GM18868 (cell line): ENCODE measurements around the gene PCSK9.
A peak's percentile ranks its signal among the peaks of the same experiment; 100 is the strongest.
"Not testable (repeated sequence)": the region's sequence is repeated elsewhere in the genome, so short reads cannot be mapped to it uniquely, and the experiment has no call there.

Experiments used
- ATAC-seq: cut with Tn5 transposase; IDR thresholded peaks from one replicate; pipeline ENCODE4 v1.9.1; 2021; ENCODE audit warnings: mild to moderate bottlenecking, moderate library complexity; ENCODE audit not compliant: unreplicated experiment

Gene PCSK9

DNA sequence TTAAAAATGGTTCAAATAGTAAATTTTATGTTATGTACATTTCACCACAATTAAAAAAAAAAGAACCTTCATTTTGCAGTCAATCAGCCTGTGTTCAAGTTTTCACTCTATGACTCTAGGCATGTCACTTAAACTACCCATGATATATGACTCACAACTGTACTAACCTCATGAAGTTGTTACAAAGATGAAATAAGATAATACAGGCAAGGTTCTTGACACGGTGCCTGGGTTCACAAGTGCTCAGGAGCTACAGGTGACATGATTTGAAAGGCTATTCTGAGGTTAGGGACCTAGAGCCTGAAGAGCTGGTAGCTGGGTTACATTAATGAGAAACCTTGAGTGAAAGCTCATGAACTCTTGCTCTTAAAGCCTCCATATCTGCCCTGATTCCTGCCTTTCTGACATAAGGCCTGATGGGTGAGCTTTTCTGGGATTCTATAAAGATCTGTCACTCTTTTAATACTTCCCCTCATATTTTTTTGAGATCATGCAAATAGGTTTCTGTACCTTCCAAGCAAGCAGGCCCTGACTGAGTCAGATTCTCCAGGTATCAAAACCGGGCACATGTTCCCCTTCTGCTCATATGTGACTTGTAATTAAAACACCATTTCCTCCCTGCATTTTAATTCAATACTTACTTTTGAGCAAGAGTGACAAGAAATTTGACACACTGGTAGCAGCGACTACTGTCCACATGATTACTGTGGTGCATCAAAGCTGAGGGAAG, 34.0 kb downstream of the PCSK9 start:
- peak; percentile 95 for ATAC-seq

DNA sequence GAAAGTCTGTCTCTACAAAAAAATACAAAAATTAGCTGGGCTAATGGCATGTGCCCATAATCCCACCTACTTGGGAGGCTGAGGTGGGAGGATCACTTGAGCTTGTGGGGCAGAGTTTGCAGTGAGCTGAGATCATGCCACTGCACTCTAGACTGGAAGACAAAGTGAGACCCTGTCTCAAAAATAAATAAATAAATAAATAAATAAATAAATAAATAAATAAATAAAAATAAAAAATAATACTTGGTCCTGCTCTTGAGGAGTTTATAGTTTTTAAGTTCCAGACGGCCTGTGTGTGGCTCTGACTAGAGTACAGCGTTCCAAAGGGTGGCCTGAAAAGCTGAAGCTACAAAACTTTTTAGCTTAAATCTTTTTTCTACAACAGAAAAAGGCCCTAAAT, 35.1 kb downstream of the PCSK9 start:
- ATAC-seq: no peak

DNA sequence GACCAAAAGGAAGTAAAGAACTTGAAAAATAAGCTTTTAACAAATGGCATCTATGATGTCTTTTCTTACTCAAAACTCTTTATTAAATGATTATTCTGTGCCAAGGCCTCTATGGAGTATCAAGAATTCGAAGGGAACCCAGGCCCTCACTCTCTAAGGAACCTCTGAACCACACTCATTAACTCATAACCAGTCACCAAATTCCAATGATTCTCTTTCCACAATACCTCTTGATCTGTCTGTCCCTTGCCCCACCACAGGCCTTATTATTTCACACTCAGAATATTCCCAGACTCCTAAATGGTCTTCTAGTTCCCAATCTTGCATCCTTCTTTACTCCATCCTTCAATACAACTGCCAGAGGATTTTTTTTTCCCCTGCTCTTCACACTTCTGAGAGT, 37.0 kb downstream of the PCSK9 start:
- ATAC-seq: no peak

DNA sequence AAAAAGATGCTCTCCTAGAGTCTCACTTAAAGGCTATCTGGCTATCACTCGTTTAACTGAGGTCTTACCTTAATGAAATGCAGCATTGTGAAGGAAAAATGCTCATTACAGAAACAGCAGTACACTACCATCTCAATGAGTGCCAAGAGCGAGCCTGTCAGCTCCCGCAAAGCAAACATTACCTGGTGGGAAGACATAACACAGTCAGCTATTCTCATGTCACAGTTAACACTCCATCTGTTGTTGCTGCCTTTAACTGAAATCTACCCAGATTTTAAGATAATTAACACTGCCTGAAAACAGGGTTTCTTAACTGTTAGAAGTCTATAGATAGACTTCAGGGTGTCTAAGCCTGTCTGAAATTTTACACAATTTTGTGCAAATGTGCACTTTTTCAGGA, 39.1 kb downstream of the PCSK9 start:
- no peak for ATAC-seq

DNA sequence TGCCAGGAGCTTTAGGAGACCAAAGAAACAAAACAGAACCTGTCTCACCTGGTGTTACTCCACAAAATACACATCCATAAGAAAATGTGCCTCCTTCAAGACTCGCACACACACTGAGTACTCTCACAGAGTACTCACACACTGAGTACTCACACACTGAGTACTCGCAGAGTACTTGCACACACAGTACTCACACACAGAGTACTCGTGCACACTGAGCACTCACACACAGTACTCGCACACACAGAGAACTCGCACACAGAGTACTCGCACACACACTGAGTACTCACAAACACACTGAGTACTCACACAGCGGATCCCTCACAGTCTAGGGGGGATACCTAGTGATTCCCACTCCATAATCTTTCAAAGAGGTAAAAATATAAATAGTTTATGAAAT, 40.3 kb downstream of the PCSK9 start:
- ATAC-seq: no peak

DNA sequence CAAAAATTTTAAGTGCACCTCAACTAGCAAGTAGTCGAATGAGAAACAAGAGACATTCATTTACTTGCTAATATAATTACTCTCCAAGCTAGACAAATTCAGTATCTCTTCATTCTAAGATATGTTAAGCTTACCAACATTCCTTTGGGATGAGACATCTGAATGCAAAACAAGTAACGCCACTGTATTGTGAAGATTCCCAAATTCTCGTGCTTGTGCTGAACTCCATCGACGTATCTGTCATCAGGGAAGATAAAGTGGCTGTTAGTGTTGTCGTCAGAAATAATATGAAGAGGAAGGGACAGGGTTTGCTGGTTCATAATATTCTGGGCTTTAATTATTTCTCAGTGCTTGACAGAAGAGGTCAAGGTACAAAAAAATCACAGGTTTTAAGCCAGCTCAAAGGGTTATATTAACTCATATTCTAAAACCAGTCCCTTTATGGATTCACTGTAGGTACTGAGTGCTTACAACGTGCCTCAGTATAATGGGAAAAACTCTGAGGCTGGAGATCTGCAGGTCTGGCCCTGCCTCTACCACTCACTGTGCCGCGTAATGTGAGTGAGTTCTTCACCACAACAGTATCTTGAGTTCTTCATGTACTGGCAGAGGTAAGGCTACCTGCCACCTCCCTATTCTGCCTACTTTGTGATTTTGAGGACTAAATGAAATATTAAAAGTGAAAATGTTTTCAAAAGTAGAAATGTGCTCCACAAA, 42.0 kb downstream of the PCSK9 start:
- no peak for ATAC-seq

DNA sequence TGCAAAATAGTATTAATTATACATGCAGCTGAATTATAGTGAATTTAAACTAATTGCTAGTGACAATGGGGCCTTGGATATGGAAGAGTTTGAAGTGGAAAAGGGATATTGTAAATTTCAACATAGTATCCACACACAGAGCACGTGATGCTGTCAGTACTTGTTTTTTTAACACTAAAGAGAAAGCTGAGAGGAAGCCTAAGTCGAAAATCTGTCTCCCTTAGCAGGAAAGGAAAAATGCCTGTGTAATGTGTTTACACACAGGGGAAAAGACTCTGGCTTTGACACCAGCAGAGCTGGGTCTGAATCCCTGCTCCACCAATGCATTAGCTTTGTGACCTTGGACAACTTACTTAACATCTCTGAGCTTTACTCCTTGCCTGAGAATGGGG, 42.6 kb downstream of the PCSK9 start:
- ATAC-seq: no peak

DNA sequence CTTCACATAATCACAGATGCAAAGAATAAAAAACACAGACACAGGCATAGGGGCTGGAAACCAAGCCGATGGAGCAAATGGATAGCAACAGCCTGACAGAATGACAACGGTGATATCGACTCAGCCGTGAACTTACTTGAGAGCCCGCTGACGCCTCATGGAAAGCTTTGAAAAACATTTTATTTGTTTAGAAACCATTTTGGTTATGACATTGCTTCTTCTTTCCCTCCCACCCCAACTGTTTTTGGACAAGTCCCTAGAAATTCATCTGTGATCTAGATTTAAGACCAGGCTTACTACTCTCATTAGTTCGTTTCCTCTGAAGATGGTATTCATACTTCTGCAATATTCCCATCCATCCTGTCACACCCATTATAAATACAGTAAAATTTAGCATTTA, 44.9 kb downstream of the PCSK9 start:
- ATAC-seq: no peak

DNA sequence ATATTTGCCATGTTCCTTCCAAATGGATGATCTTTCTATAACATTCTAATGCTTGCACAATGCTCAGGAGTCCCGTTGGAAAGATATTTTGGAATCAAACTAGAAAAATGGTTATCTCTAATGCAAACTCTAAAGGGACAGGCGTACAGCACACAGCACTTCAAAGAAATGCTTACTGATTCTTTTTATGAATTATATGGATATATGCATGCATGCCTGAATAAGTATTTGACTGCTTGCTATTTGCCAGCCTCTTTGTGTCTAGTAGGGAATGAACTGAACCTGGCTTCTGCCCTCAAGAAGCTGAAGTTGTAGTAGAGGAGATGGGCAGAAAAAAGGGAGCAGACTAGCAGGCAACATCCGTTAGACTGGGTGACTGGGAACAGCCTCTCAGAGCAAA, 48.1 kb downstream of the PCSK9 start:
- no peak for ATAC-seq

DNA sequence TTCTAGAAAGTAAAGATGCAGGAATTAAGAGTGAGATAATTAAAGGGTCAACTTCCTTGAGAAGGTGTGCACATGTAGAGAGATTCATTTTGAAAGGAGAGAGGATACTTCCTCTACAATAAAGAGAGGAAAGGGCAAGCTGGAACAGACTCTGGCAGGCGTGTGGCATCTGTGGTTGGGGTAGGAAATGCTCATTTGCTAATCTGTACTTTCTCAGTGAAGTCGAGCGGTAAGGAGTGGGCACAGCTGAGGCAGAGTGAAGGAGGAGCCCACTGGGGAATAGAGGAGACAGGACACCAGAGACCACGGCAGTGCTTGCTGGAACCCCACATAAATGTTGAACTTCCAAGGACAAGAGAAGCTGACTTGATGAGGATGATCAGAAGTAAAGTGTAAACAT, 49.1 kb downstream of the PCSK9 start:
- no peak for ATAC-seq

DNA sequence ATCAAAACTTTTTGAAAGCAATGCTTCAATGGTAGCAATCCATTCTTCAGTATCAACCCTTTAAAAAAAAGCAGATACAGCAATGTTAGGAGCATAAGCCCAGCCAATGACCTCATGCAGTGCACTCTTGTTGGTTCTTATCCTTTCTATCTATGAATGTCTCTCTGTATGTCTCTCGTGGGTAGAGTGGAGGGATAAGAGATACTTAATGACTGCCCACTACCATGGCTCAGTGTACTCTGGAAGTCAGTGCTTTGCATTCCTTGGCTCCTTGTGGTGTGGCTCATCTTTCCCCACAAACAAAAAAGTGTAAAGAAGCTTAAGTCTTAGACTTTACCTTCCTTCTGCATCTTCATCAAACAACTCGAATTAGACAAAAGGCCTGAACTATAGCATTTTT, 50.3 kb downstream of the PCSK9 start:
- no peak for ATAC-seq

DNA sequence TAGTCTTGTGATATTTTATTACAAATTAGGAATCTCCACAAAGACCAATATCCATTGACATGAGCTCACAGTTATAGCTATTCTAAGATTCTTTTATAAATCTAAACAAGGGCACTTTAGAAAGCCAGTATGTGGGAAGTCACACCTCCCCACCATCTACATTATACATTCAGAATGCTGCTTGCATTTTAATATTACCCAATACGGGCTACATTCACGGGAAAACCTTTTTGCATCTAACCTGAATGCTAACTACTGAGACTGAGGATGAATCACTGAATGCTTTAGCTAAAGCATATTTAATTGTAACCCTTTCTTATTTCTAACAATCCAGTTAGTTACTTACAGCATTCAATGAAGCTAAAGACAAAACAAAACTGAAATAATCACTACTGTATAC, 53.1 kb downstream of the PCSK9 start:
- no peak for ATAC-seq

DNA sequence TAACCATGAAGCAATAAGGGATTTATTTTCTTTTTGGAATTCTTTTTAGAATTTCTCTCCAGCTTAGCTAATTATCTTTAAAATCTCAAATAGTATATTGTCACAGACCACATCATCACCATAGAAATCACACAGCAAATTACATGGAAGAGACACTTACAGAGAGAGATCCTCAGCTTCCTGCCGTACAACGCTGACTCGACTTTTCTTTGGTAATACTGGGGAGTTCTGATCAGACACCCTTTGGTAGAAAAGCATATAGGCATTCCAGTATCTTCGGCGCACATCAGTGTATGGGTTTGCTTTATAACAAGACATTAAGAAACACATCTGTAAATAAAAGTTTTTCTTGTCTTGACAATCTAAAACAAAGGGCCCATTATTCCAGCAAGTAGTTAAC, 55.7 kb downstream of the PCSK9 start:
- ATAC-seq: no peak

DNA sequence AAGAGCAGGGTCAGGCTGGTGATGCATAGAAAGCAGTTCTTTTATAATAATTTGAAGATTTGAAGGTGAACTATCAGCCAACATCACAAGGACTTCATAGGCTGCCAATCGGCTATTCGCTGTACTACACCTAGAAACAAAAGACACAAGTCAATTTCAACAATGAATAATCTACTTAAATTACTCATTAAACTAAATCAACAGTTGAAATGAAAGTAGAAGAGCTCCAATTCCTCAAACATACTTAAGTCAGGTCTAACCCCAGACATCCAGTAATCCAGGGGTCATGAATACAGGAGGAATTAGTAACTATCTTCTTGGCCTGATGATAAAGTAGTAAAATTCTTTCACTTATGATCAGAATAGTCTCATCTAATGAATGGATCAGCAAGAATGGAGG, 64.5 kb downstream of the PCSK9 start:
- no peak for ATAC-seq

DNA sequence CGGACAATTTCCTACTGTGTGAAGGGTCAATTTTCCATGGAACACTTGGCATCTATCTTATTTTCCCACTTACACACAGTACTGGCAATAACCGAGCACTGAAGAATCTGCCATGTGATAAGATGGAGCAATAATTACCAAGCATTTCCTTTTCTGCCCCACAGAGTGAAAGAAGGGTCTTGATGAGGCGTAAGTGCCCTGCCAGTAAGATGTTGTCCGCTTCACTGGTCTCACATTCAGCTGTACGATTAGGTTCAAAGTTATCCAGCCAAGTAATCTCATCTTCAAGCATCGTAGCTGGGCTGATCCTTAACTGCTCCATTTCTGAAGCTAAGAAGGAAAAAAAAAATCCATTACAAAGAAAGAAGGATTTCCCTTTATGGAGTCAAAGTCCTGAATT, 67.8 kb downstream of the PCSK9 start:
- ATAC-seq: no peak

DNA sequence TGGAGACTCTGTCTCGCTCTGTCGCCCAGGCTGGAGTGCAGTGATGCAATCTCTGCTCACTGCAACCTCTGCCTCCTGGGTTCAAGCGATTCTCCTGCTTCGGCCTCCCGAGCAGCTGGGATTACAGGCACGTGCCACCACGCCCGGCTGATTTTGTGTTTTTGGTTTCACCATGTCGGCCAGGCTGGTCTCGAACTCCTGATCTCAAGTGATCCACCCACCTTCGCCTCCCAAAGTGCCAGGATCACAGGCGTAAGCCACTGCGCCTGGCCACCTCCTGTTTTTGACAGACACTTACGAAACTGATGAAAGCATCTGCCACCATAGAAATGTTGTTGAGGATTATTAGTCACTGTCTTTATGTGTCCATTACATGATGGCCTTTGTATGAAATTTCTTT, 69.7 kb downstream of the PCSK9 start:
- ATAC-seq: not testable (repeated sequence)
